ENCODE measurements around the gene KRTAP5-2.

KRTAP5-2 gene

DNA sequence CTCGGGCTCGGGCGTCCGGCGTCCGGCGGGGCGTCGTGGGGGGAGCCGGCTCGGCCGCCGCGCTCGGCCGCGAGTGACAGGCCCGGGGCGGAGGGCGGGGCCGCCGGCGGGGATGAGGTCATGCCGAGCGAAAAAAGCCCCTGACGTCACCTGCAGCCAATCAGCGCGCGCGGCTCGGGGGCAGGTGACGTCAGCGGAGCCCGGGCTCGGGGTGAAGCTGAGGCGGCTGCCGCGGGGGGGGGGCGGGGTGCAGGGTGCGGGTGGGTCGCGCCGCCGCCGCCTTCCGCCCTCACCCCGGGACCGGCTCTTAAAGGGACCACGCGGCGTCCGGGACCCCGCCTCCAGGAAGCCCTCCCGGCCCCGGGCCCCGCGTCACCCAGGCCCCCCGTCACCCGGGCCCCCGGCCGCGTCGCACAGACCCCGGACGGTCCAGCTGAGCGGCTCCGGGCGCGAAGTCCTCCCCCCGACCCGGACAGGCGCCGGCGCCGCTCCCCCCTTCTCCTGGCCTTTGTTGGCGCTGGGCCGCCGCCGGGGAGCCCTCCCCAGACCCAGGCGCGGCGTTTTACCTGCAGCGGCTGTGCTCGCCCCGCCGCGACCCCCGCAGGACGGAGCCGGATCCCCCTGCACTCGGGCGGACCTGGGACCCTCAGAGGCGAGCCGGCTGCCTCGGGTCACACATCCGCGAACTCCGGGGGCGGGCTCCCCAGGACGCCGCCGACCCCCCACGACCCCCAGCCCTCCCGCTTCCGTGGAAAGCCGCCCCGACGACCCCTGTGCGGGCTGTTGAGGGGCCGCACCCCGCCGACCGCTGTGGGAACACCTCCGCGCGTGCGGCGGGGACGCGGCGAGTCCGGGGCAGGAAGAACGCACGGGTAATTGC, 25.7 kb downstream of the KRTAP5-2 start, which contains the start of gene DUSP8:
TSS of gene DUSP8 (minus strand) at position 75 of the 880 bp plus-strand sequence. CDS start 6,445 bp downstream, outside the sequence.
- H3F3A ChIP-seq (ENCODE audit: insufficient read depth, low read length) = 0 out of 2 replicates have a peak, but pooled peaks cover 3% of the 10 kb centered on the region
- H3K4me3 ChIP-seq (ENCODE audit: low read length) = peak within 1 kb of the TSS; percentile 35
- TF ChIP-seq CTCF (IDR thresholded peaks at IDR 0.05; ENCODE audit: low read length) = no peak
- peak; percentile 81 for TF ChIP-seq EZH2 (optimal IDR thresholded peaks at IDR 0.05; ENCODE audit: low read depth, low read length)
- no peaks in the 10 kb centered on the region for H3K79me2 ChIP-seq (ENCODE audit: low read length)
- no peak within 1 kb of the TSS for H3K27ac ChIP-seq (ENCODE audit: low read length)
- H3K27me3 ChIP-seq (replicated peaks; ENCODE audit: insufficient read depth, low read length) = peaks cover 81% of the 10 kb centered on the region
- 0 out of 2 replicates have a peak within 1 kb of the TSS, but pooled peaks have one; percentile 18 for H2AFZ ChIP-seq (ENCODE audit: low read length)
- peak within 1 kb of the TSS; percentile 45; the same call in 1 of the 2 replicates for H3K9ac ChIP-seq (ENCODE audit: low read length)
- no peaks in the 10 kb centered on the region for H3K9me2 ChIP-seq (replicated peaks; ENCODE audit: insufficient read depth, low read length)
- H3K4me2 ChIP-seq (ENCODE audit: low read depth, low read length) = peak within 1 kb of the TSS; percentile 67
- H3K4me1 ChIP-seq (ENCODE audit: low read length) = no peaks in the 10 kb centered on the region
- no peaks in the 10 kb centered on the region for H3K9me3 ChIP-seq (replicated peaks; ENCODE audit: insufficient read depth, low read length)
- no peaks in the 10 kb centered on the region for H3K36me3 ChIP-seq (replicated peaks; ENCODE audit: insufficient read depth, low read length)
- DNase-seq = peak; percentile 71
- H4K20me1 ChIP-seq (ENCODE audit: insufficient read depth, low read length) = no peaks in the 10 kb centered on the region

GRCh38 chr11:1571760-1572196, 26.3 kb downstream of the KRTAP5-2 start:
- Histone ChIP-seq H3K27ac (ENCODE audit: low read length) (no peak overlapping the region), H2AFZ (ENCODE audit: low read length) (no peak overlapping the region), H3K4me2 (ENCODE audit: low read depth, low read length) (no peak overlapping the region), H3K36me3 (replicated peaks; ENCODE audit: insufficient read depth, low read length) (no peaks in the 10 kb centered on the region), H3K9me3 (replicated peaks; ENCODE audit: insufficient read depth, low read length) (no peaks in the 10 kb centered on the region), H3K9ac (ENCODE audit: low read length) (no peak overlapping the region), H3K9me2 (replicated peaks; ENCODE audit: insufficient read depth, low read length) (no peaks in the 10 kb centered on the region), H4K20me1 (ENCODE audit: insufficient read depth, low read length) (no peaks in the 10 kb centered on the region), H3K4me1 (ENCODE audit: low read length) (no peaks in the 10 kb centered on the region), H3K79me2 (ENCODE audit: low read length) (no peaks in the 10 kb centered on the region), H3K4me3 (ENCODE audit: low read length) (no peak overlapping the region), H3K27me3 (replicated peaks; ENCODE audit: insufficient read depth, low read length) (peaks cover 77% of the 10 kb centered on the region), H3F3A (ENCODE audit: insufficient read depth, low read length) (0 out of 2 replicates have a peak, but pooled peaks cover 3% of the 10 kb centered on the region)
- no peak for DNase-seq
- TF ChIP-seq CTCF (IDR thresholded peaks at IDR 0.05; ENCODE audit: low read length) (no peak), EZH2phosphoT487 (IDR thresholded peaks at IDR 0.05; ENCODE audit: low read length) (no peak), EZH2 (optimal IDR thresholded peaks at IDR 0.05; ENCODE audit: low read depth, low read length) (no peak)

- Histone ChIP-seq H4K20me1 (ENCODE audit: insufficient read depth, low read length) (no peaks in the 10 kb centered on the region), H3K9me3 (replicated peaks; ENCODE audit: insufficient read depth, low read length) (no peaks in the 10 kb centered on the region), H2AFZ (ENCODE audit: low read length) (no peak overlapping the region), H3K9ac (ENCODE audit: low read length) (no peak overlapping the region), H3K4me3 (ENCODE audit: low read length) (no peak overlapping the region; the same call in 1 of the 2 replicates), H3K79me2 (ENCODE audit: low read length) (no peaks in the 10 kb centered on the region), H3K36me3 (replicated peaks; ENCODE audit: insufficient read depth, low read length) (no peaks in the 10 kb centered on the region), H3K9me2 (replicated peaks; ENCODE audit: insufficient read depth, low read length) (no peaks in the 10 kb centered on the region), H3K27me3 (replicated peaks; ENCODE audit: insufficient read depth, low read length) (peaks cover 72% of the 10 kb centered on the region), H3K4me2 (ENCODE audit: low read depth, low read length) (no peak overlapping the region), H3K27ac (ENCODE audit: low read length) (no peak overlapping the region), H3F3A (ENCODE audit: insufficient read depth, low read length) (0 out of 2 replicates have a peak, but pooled peaks cover 3% of the 10 kb centered on the region), H3K4me1 (ENCODE audit: low read length) (no peaks in the 10 kb centered on the region)
- DNase-seq = no peak
- TF ChIP-seq CTCF (IDR thresholded peaks at IDR 0.05; ENCODE audit: low read length) = no peak
- no peak for TF ChIP-seq EZH2phosphoT487 (IDR thresholded peaks at IDR 0.05; ENCODE audit: low read length)
- TF ChIP-seq EZH2 (optimal IDR thresholded peaks at IDR 0.05; ENCODE audit: low read depth, low read length) = no peak
Observed at GRCh38 chr11:1570896-1571759, 27.0 kb downstream of the KRTAP5-2 start.

All from MM.1S (cell line).